Lung (tissue), 12 donors: ENCODE results near the gene HCN2. TPM values are rescaled to one million over a fixed set of nuclear protein-coding genes. Genes with fewer than 3 reads are reported as not detected.

Source experiments
- ATAC-seq: fragments of 200-7000 bp; cut with Tn5 transposase; one replicate; pipeline ENCODE4 v1.9.1; 2020; ENCODE audit warnings: moderate number of reproducible peaks; ENCODE audit not compliant: insufficient read depth, low FRiP score
- DNase-seq, 3 donors: peaks; one replicate each; pipeline ENCODE4 v3.0.0-alpha.2; 2013 to 2017
- H3K27ac ChIP-seq, 2 donors: one replicate each; pipeline ENCODE4 v1.5.1; 2013; ENCODE audit warnings: mild to moderate bottlenecking in 2 of 2, moderate library complexity in 2 of 2, control low read depth in 1 of 2, inconsistent platforms in 1 of 2, low read depth in 1 of 2, low read length in 1 of 2
- H3K27me3 ChIP-seq, 3 donors: one replicate each; pipeline ENCODE4 v1.5.1; 2013; ENCODE audit warnings: low read length in 2 of 3; ENCODE audit not compliant: control insufficient read depth in 3 of 3, insufficient read depth in 3 of 3
- H3K36me3 ChIP-seq, 4 donors: one replicate each; pipeline ENCODE4 v1.5.1; 2013; ENCODE audit warnings: low read length in 4 of 4, mild to moderate bottlenecking in 1 of 4, moderate library complexity in 1 of 4; ENCODE audit not compliant: control insufficient read depth in 4 of 4, insufficient read depth in 4 of 4
- H3K4me1 ChIP-seq, 5 donors: one replicate each; pipeline ENCODE4 v1.5.1; 2013; ENCODE audit warnings: low read length in 5 of 5, mild to moderate bottlenecking in 2 of 5, moderate library complexity in 1 of 5; ENCODE audit not compliant: control insufficient read depth in 5 of 5, insufficient read depth in 5 of 5
- H3K4me3 ChIP-seq: one replicate; pipeline ENCODE4 v1.5.1; 2013; ENCODE audit warnings: mild to moderate bottlenecking, control low read depth, moderate library complexity
- H3K9ac ChIP-seq, 2 donors: one replicate each; pipeline ENCODE4 v1.5.1; 2013; ENCODE audit warnings: low read length in 2 of 2, control low read depth in 1 of 2; ENCODE audit not compliant: insufficient read depth in 1 of 2
- H3K9me3 ChIP-seq, 4 donors: one replicate each; pipeline ENCODE4 v1.5.1; 2013; ENCODE audit warnings: low read length in 3 of 4, mild to moderate bottlenecking in 1 of 4, moderate library complexity in 1 of 4; ENCODE audit not compliant: control insufficient read depth in 4 of 4, insufficient read depth in 3 of 4
- WGBS, 2 donors: extraction: QIAGEN DNeasy Blood & Tissue Kit; methylation state at CpG; one replicate each; pipeline ENCODE4 v1.1.7; 2013; 5-methylcytosine and 5-hydroxymethylcytosine counted together
- polyA plus RNA-seq, 2 donors: library from polyadenylated mRNA; stranded (reverse); fragments of 200-250 nt; gene quantifications; one replicate each; pipeline ENCODE4 v1.2.1, GENCODE V29; 2013
- total RNA-seq, 2 donors: library from RNA; depleted of rRNA in 1 of 2; stranded (reverse); fragments of >200 nt in 1 of 2; gene quantifications; one replicate each; pipeline ENCODE4 v1.2.1, GENCODE V29; 2014 to 2021
- TF ChIP-seq, protein P1 (sequence below): IDR thresholded peaks from 2 replicates; pipeline ENCODE4 v1.5.1; 2012; ENCODE audit warnings: mild to moderate bottlenecking; ENCODE audit errors: control extremely low read depth, extremely low read depth
- donor health status: control.
- donor health status: control.
- donor health status: Bipolar disorder and iron deficiency.
- donor health status: healthy.
- donor health status: DM: yes; HTN: yes; CAD: no.

The HCN2 gene
- total and polyA plus RNA-seq, 4 donors: 0.04 to 0.37 (median 0.16) TPM

DNA sequence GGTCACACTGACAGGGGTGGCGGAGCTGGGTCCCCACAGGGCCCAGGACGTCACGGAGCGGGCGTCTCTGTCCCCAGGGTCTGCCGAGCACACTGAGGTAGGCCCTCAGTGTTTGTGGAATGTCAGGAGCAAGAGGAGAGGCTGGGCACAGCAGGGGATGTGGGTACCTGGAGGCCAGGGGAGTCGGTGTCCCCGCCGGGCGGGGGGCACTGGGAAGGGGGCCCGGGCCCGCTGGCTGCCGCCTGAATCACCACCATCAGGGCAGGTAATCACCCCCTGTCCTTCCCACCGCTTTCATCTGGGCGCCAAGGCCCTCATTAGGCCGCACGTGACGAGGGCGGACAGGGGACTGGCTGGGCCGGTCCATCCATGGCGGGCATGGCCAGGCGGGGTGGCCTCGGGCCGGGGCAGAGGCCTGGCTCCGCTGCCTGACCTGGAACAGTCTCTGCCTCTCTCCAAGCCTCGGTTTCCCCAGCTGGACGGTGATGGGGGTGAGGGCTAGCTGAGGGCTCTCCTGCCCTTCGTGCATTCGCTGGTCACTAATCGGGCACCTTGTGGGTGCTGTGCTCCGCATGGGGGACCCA lies 51.0 kb downstream of the HCN2 start:
- ATAC-seq: no peak
- Histone ChIP-seq H3K4me3 (no peak overlapping the region), H3K9me3 (no peaks in the 10 kb centered on the region), H3K9ac (no peak overlapping the region), H3K27me3 (no peaks in the 10 kb centered on the region), H3K4me1 (peaks cover 0 to 7% (median 4%) of the 10 kb centered on the region in 5 donors), H3K36me3 (peaks cover 0 to 11% (median 0%) of the 10 kb centered on the region in 4 donors), H3K27ac (no peak overlapping the region)
- DNase-seq: no peak
- 92 to 95% methylated on average over 22 to 31 of the region's 31 CpGs for WGBS, 2 donors
- TF ChIP-seq, protein P1, sequence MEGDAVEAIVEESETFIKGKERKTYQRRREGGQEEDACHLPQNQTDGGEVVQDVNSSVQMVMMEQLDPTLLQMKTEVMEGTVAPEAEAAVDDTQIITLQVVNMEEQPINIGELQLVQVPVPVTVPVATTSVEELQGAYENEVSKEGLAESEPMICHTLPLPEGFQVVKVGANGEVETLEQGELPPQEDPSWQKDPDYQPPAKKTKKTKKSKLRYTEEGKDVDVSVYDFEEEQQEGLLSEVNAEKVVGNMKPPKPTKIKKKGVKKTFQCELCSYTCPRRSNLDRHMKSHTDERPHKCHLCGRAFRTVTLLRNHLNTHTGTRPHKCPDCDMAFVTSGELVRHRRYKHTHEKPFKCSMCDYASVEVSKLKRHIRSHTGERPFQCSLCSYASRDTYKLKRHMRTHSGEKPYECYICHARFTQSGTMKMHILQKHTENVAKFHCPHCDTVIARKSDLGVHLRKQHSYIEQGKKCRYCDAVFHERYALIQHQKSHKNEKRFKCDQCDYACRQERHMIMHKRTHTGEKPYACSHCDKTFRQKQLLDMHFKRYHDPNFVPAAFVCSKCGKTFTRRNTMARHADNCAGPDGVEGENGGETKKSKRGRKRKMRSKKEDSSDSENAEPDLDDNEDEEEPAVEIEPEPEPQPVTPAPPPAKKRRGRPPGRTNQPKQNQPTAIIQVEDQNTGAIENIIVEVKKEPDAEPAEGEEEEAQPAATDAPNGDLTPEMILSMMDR: no peak

DNA sequence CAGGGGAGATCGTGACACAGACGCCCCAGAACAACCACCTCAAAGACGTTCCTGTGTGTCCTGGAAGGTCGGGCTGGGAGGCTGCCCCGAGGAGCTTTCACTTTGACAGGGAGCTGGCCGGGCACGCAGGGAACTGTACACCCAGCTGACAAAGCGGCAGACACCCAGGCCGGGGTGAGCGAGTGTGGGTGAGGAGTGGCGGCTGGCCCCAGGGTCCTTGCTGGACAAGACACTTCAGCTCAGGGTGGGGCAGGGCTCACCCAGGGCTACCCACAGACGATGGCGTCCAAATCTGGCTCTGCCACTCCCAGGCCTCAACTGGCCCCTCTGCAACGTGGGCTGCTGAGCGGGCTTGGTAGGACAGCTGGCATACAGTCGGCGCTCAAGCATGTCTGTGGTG lies 52.0 kb downstream of the HCN2 start:
- H3K9me3 ChIP-seq: no peaks in the 10 kb centered on the region
- TF ChIP-seq, protein P1: no peak
- H3K27me3 ChIP-seq: no peaks in the 10 kb centered on the region
- peaks cover 0 to 7% (median 4%) of the 10 kb centered on the region in 5 donors for H3K4me1 ChIP-seq
- no peak overlapping the region for H3K9ac ChIP-seq
- H3K36me3 ChIP-seq: peaks cover 0 to 21% (median 0%) of the 10 kb centered on the region in 4 donors
- no peak for ATAC-seq
- 81 to 86% methylated on average over 17 of the region's 17 CpGs for WGBS, 2 donors
- no peak overlapping the region for H3K27ac ChIP-seq
- H3K4me3 ChIP-seq: no peak overlapping the region
- DNase-seq: no peak

DNA sequence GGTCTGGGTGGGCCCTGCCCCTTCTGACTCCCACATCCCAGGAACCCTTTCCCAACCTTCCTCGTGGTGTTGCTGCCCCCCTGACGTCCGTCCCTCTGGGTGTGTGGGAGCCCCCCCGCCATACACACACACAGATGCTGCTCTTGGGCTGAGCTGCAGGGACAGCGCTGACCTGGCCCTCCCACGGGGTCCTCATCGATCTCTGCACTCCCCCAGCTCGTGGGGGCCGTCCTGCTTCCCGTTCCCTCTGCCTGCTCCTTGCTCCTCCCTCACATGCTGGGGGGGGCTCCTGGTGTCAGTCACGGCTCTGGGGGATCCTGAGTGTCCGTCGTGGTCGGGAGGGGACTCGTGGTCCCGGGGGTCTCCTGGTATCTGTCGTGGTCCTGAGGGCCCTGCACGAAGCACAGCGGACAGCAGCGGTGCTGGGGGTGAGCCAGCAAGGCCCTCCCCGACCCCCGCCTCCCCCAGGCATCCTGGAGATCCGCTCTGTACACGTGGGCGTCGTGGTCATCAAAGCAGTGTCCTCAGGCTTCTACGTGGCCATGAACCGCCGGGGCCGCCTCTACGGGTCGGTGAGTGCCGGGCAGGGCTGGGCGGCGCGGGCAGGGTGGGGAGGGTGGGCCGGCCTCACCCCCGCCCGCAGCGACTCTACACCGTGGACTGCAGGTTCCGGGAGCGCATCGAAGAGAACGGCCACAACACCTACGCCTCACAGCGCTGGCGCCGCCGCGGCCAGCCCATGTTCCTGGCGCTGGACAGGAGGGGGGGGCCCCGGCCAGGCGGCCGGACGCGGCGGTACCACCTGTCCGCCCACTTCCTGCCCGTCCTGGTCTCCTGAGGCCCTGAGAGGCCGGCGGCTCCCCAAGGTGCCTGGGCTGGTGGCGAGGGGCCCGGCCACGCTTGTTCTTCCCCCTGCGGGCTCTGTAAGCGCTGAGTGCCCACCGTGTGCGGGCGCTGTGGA lies 53.4 kb downstream of the HCN2 start:
- Histone ChIP-seq H3K27ac (no peak overlapping the region), H3K27me3 (no peaks in the 10 kb centered on the region), H3K9me3 (no peaks in the 10 kb centered on the region), H3K36me3 (peaks cover 0 to 33% (median 2%) of the 10 kb centered on the region in 4 donors), H3K4me3 (no peak overlapping the region), H3K9ac (no peak overlapping the region), H3K4me1 (peaks cover 0 to 7% (median 4%) of the 10 kb centered on the region in 5 donors)
- ATAC-seq: no peak
- no peak for DNase-seq
- TF ChIP-seq, protein P1: no peak
- WGBS, 2 donors: 87 to 89% methylated on average over 60 to 70 of the region's 70 CpGs
